GM19240 (cell line): ENCODE data around the gene RPL37A.

Experiments
- DNase-seq: peaks from one replicate; pipeline ENCODE4 v3.0.0; 2011; ENCODE audit warnings: low spot score; ENCODE audit not compliant: insufficient read length

RPL37A gene

DNA sequence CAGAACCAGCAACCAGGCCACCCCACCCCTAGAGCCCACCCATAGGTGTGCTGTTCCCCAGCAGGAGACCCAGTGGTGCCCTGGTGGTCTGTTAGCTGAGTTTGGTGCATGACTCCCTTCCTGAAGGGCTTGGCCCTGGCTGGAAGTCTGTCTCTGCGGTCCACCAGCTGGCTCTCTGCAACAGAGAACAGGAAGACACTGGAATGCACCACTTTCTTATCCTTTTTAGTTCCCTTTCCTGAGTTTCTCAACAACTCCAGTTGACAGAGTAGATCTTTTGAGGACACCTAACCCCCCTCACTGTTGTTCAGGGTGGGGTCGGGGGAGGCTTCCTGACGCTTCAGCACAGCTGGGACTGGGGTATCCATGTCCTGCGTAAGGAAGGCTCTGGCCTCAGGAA lies 11.9 kb upstream of the RPL37A start:
- no peak for DNase-seq

DNA sequence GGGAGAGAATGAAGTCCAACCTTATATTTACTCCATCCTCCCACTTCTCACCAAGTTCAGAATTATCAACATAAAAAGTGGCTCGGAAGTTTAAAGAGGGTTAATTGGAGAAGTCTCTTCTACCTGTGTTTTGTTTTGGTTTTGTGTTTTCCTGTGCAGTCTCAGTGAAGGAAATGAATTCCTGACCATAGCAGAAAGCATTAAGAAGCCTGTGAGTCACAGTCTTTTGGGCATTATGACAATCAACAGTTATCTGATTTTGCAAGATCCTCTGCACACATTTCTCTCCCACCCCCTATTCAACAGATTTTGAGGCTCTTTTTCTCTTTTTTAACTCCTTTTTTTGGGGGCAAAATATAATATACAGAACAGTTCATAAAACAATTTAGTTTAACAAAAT lies 8.6 kb upstream of the RPL37A start:
- no peak for DNase-seq

DNA sequence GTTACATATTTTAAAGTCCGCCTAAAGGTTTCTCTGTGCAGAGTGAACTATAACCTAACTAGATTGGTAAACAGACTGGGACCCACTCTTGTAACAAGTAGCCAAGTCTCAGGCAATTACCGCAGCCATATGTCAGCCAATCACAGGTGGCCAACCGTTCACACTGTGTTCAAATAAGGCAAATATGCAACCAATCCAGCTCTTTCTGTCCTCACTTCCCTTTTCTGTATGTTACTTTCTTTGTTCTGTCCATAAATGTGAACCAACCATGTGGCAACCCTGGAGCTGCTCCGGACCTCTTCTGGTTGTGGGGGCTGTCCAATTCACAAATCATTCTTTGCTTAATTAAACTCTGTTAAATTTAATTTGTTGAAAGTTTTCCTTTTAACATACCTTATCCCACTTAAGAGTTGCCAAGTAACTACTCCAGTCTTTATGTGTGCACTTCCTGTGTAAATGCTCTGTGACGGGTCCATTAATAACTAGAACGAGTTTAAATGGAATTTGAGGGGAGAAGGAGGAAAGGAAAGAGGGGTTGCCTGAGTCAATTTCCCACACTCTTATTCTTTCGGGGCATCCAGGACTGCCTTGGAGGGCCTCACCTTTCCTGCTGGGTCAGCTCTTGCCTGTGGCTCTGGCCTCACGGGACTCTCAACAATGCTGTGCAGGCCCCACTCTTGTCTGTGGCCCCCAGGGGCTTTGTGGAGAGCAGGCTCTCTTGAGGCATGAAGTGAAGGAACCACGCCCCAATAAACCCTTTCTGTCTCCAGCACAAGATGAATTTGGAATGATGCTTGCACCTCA lies 6.6 kb upstream of the RPL37A start:
- peak; percentile 23 for DNase-seq

DNA sequence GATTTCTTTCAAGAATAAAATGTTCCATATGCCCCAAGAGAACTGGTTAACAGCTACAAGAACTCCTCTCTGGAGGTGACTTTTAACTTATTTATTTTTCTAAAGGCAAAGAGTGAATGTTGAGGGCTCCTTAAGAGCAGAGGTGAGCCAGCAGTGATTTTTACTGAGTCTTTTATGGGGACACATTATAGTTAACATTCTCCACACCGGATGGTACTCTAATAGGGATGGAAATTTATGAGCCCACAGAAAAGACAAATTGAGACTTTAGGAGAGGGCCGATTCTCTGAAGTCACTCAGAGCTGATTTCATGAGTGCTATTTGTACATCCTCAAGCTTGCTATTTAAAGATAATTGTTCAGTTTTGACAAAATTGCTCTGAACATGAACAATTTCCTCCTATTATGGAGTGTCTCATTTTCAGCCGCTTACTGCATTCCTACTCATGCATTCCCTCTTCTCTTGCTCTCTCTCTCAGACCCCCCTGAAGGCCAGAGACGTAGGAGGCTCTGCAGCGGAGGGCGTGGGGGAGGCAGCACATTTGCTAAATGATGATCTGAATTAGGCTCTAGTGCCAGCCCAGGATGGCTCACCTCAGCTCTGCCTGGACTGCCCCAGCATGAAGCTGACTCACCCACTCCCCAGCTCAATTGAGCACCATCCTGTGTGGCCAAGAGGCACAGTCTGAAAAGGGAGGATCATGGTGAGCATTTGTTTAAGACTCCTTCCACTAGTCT lies 5.9 kb upstream of the RPL37A start:
- DNase-seq: no peak

DNA sequence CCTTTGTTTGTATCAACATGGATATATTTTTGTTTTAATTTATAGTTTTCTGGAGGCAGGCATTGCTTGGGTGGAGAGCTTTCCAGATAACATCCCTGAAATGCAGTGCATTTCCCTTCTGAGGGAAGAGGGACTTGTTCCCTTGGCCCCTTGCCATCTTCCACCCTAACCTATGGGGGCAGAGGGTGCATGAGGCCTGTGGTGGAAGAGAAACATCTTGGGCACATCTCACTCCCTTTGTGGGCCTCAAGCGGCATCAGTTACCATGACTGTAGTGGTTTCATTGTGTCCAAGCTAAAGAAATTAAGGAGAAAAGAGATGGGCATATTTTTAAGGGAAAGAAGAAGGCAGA lies 5.3 kb upstream of the RPL37A start:
- no peak for DNase-seq

DNA sequence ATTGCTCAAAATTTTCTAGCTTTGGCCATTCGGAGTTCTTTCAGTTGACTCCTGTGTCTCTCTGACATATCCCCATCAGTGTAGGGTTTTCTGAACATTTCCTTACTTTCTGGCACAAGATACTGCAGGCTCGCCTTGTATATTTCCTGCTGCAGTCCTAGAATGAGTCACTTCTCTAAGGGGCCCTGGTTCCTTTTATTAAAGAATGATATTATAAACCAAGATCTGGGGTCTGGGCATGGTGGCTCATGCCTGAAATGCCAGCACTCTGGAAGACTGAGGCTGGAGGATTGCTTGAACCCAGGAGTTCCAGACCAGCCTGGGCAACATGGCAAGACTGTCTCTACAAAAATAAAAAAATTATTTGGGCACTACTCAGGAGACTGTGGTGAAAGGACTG lies 3.0 kb upstream of the RPL37A start:
- no peak for DNase-seq

DNA sequence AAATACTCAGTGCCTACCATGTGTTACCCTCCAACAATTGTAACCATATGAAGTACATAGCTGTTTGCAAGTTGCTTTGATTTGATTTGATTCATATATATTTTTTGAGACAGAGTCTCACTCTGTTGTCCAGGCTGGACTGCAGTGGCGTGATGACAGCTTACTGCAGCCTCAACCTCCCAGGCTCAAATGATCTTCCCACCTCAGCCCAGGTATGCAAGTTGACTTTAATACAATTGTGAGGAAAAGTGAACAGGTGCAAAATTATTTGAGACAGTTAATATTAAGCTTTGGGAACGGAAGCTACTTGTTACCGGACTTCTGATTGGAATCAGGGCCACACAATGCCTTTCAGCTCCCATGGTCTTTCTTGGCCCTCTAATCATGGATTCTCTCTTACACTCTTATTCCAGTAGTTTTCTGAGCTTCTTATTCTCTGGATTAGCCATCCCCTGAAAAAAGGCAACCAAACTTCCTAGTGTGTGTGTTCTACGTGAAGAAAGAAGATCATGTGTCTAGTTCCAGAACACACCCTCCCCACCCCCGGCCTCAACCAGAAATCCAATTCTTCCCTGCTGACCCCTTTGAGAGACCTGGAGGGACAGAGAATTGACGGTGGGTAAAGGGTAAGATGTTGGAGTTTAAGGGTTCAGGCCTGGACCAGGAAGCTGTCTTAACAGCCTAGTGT lies 1.1 kb upstream of the RPL37A start:
- DNase-seq: no peak

DNA sequence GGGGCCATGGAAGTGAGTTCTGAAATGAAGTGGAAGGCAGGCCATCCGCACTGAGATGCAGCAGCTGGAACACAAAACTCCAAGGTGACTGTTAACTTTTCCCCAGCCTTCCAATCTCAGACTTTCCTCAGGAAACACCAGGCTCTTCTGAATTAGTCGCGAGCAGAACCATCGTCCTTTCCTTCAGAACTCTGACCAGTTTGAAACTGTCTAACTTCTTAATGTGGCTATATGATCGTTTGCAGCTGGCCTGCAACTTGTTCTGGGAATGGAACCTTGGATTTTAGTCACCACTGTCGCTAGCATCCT lies 620 bp upstream of the RPL37A start:
- no peak for DNase-seq

DNA sequence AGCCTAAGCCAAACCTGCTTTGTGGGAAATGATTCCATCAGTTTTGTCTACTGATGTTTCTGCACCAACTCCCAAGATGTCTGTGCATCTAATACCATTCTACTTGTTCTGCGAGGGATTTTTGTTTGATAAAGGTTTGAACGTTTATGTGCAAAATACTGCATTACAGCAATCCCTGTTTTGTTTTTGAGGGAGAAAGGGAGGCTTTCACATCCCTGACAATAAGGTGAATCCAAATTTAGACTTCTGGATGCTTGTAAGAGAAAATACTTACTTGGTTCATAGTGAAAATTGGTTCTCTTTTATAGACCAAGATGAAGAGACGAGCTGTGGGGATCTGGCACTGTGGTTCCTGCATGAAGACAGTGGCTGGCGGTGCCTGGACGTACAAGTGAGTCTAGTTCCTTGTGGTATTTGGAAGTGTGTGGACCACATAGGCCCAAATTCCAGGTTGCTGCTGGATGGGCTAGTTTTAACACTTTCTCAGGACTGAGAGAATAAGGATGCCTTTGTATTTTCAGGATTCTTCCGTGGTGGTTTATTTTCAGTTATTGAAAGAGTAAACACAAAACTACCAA lies 1.1 kb downstream of the RPL37A start:
- no peak for DNase-seq

DNA sequence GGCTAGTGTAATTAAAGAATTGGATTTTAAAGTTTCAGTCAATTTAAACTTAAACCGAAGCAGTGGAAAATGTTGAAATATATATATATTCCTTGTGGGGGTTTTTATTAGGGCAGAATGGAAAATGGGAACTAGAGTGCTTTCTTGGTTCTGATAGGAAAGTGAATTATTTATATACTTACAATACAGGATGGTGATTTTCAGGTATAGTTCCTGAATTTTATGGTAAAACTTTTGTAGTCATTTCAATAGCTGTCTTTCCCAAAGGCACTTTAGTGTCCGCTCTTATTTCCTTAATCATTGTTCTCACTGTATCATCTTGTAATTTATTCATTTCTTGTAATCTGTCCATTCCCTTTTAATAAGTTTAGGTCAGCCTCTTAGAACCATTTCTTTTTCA lies 1.9 kb downstream of the RPL37A start:
- no peak for DNase-seq

DNA sequence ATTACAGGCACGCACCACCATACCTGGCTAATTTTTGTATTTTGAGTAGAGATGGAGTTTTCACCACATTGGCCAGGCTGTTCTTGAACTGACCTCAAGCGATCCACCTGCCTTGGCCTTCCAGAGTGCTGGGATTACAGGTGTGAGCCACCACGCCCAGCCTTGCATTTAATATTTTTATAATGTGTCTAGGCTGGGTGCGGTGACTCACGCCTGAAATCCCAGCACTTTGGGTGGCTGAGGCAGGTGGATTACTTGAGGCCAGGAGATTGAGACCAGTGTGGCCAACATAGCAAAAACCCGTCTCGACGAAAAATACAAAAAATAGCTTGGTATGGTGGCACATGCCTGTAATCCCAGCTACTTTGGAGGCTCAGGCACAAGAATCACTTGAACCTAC lies 3.2 kb downstream of the RPL37A start:
- DNase-seq: no peak

DNA sequence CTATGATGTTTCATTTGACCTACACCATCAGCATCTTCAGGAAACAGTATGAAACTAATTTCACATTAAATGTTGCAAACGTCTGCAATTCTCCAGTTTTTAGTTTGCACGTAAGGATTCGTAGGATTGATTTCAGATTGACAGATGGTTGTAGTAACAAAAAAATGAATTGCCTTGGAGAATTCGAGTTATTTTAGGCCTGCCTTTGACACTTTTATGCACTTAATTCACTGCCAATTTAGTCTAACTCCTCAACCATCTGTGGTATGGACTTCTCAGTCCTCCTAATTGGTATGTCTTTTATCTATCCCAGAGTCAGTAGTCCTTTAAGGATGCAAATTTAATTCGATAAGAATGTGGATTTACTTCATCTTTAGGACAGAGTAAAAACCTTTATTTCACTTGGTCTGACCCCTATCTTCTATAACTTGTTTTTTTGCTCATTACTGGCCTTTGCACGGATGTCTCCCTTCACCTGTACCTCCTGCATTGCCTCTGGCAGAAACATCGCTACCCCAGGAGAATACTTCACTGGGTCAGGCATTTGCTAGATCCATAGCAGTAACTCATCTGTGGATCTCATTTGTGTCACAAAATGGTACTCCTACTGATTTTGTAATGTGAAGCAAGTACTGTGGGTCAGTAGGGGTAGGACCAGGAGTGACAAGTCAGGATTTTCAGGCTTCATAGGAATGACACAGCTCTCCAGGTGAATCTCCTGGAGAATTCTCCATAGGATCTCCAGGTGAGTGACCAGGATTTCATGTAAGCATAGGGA lies 3.9 kb downstream of the RPL37A start:
- no peak for DNase-seq

DNA sequence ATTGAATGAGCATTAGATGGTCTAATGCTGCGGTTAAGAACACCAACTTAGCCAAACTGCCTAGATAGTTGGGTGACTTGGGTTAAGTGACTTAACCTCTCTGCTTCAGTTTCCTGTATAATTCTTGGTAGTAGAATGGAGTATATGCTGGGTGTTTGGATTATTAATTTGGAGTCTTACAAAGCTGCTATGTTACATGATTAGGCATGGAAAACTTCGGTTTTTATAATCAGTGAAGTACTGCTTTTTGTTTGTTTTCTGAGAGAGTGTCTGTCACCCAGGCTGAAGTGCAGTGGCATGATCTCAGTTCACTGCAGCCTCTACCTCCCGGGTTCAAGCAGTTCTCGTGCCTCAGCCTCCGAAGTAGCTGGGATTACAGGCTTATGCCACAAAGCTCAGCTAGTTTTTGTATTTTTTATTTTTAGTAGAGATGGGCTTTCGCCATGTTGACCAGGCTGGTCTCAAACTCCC lies 4.5 kb downstream of the RPL37A start:
- no peak for DNase-seq

DNA sequence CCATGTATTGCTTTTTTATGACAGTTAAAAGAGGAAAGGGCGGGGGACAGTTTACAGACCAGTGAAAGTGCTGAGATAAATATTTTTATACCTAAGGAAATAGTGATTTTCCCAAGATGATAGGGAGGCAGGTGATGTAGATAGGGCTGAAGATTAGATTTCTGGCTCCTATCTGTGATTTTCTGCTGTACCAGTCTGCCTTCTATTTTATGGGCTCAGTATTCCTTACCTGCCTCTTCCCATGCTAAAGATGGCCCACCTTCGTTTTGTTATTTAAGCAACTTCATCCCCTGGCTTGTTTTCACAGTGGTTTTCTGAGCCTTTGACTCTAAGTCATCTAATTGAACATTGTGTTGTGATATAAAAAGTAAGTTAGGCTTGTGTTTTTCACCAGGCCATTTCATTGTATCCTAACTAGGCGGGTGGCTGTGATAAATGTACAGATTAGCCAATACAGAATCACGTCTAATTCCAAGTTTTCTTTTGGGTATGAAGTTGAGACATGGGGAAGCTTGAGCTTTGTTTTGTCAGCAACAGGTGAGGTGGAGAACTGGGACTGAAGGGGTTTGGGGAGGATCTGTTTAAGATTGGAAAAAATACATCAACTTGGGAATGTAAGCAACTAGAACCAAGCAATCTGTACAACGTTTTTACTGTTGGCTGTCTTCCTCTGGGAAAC lies 5.2 kb downstream of the RPL37A start:
- DNase-seq: no peak

DNA sequence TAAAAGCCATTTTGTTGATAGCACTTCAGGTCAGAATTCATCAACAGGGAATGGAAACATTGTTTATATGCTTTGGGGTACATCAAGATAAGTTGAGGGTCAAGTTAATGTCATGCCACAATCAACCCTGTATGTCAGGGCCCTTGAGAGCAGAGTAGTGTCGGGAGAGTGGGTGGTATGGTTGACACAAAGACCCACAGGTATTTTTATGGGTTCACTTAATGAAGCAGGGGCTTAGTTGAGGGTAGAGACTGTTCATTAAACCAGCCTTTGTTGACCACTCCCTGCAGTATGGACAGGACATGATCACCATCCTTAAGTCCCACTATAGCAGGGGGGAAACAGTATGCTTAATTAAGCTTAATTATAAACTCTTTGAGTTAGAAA lies 5.7 kb downstream of the RPL37A start:
- no peak for DNase-seq

DNA sequence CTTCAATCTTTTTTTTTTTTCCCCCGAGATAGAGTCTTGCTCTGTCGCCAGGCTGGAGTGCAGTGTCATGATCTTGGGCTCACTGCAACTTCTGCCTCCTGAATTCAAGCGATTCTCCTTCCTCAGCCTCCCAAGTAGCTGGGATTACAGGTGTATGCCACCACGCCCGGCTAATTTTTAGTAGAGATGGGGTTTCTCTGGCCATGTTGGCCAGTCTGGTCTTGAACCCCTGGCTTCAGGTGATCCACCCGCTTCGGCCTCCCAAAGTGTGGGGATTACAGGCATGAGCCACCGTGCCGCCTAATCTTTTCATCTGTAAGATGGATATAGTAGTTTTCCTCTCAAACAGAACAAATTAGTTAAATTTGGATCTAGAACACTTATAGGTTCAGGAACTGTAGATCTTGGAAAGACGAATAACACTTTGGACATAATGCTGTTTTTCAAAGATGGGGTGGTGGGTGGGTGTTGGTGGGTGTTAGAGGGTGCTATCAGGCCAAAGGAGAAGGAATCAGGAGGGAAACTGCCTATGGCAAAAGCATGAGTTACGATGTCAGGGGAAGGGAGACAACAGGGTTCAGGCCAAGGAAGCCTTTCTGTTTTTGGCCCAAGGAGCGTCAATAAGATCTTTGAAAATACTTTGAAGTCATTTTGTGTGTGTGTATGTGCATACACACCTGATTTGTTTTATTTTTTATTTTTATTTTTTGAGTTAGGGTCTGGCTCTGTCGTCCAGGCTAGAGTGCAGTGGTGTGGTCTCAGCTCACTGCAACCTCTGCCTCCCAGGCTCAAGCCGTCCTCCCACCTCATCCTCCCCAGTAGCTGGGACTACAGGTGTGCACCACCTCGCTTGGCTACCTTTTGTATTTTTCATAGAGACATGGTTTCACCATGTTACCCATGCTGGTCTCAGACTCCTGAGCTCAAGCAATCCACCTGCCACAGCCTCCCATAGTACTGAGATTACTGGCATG lies 6.8 kb downstream of the RPL37A start:
- DNase-seq: no peak

DNA sequence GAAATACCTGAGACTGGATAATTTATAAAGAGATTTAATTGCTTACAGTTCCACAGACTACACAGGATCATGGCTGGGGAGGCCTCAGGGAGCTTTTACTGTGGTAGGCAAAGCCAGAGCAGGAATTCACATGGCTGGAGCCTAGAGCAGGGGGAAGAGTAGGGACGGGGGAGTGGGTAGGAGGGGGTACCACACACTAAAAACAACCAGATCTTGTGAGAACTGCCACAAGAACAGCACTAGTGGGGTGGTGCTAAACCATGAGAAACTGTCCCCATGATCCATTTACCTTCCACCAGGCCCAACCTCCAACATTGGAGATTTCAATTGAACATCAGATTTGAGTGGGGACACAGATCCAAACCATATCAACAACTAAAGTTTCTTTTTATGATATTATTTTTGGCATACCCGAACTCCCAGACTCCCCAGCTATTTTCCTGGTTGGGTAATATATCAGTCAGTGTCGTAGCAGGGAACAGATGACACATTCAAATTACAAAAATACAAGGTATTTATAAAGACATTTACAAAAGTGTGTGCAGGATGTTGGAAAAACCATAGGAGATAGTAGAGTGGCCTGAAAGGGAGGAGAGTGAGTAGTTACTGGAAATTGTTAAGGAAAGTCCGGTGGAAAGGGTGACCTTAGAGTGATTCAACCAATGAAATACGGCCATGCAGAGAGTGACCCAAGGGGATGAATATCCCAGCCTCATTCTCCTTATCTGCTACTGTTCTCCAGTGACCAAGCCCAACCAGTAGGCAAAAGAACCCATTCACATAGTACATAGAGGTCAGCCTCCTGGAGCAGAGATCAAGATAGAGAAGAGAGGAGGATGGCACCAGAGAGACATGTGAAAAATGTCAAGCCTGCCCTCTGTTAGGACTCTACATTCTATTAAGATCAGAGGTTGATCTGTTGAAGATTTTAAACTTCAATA lies 8.8 kb downstream of the RPL37A start:
- DNase-seq: no peak

DNA sequence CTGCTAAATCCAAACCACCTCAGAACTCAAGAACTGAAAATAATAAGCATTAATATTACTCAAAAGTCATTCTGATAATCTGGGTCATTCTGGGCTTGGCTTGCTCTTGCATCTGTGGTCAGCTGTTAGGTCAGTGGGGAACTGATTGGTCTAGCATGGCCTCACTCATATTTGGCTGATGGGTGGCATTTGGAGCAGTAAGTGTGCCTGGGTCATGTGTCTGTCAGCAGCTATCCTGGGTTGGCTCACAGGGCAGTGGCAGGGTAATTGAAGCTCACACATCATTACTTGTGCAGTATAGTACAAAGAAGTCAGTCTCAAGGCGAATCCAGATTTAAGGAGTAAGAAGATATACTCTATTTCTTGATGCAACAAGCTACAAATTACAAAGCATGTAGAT lies 9.6 kb downstream of the RPL37A start:
- DNase-seq: no peak
